Measurements from ENCODE around the gene KLF15. TPM values are rescaled to one million over a fixed set of nuclear protein-coding genes. Genes with fewer than 3 reads are reported as not detected.

Gene KLF15
- total and polyA plus RNA-seq, 2 donors (not counting 1 experiment from before 2014, with no cell fraction given), result 0.10 to 2.2 TPM

DNA sequence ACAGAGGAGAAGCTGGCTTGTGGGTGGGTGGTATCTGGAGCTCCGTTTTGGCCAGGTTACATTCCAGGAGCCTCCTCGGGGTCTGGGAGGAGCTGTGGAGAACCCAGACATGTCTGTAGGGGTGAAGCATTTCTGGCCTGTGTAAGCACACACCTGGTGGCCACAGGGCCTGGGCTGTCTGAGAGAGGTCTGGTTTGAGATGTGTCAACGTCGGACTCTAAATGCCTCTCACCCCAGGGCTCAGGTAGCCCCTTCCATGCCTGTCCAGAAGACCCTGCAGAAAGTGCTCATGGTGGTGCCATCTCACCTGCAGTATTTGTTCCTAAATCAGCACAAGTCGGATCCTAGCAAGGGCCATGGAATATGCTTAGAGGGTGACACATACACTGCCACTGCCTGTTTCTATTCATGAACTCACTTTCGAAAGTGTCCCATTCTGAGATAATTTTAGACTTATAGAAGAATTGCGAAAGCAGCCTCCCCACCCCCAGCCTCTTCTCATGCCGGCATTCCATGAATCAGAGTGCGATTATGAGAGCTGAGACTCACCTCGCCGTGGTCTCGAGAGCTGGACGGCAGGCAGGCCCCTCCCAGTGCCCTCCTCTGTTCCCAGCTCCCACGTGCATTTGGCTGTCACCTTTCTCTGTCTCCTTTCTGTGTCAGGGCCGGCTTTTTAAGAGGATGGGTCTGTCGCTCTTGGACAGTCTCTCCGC, 63.7 kb downstream of the KLF15 start:
- Histone ChIP-seq H3K36me3 (replicated peaks in 1 of 2; ENCODE audit: control extremely low read depth in 1 of 2, control insufficient read depth in 1 of 2, extremely low read depth in 1 of 2, insufficient read depth in 2 of 2, low read length in 1 of 2) (no peaks in the 10 kb centered on the region), H3K79me2 (ENCODE audit: control insufficient read depth, insufficient read depth, low read length) (no peaks in the 10 kb centered on the region), H3K27me3 (replicated peaks in 1 of 4; ENCODE audit: control extremely low read depth in 1 of 4, control insufficient read depth in 3 of 4, insufficient read depth in 4 of 4, low read length in 3 of 4) (peaks cover 0 to 10% (median 7%) of the 10 kb centered on the region in 4 experiments), H4K20me1 (ENCODE audit: control insufficient read depth, insufficient read depth, low read length, poor library complexity, severe bottlenecking) (no peaks in the 10 kb centered on the region), H3K4me2 (replicated peaks; ENCODE audit: low read depth, low read length, poor library complexity, severe bottlenecking) (no peak overlapping the region), H3K9ac (ENCODE audit: low read length) (no peak overlapping the region), H3K4me3 (ENCODE audit: control extremely low read depth in 1 of 5, extremely low read depth in 1 of 5, insufficient read depth in 1 of 5, low read depth in 2 of 5, low read length in 4 of 5) (no peak overlapping the region), H2AFZ (ENCODE audit: insufficient read depth, low read depth, low read length, poor library complexity, severe bottlenecking) (no peak overlapping the region), H3K27ac (ENCODE audit: low read length in 2 of 2) (no peak overlapping the region), H3K4me1 (ENCODE audit: control insufficient read depth in 2 of 2, insufficient read depth in 2 of 2, low read length in 2 of 2) (no peaks in the 10 kb centered on the region), H3K9me3 (ENCODE audit: control extremely low read depth in 1 of 3, control insufficient read depth in 2 of 3, insufficient read depth in 1 of 3, low read length in 2 of 3) (peaks cover 0 to 2% (median 0%) of the 10 kb centered on the region in 3 donors)
- no peaks in the 10 kb centered on the region for H3K4me1 Mint-ChIP-seq
- ChIA-PET CTCF (interaction anchor here (0.6 kb wide), 1 partner anchor 15 kb away, joined by 3 read pairs; no protein-coding TSS in a partner anchor), POLR2A (no interaction called here)
- H3K27ac Mint-ChIP-seq, result no peak overlapping the region
- no peak for ATAC-seq (ENCODE audit: low read depth)
- 86% methylated on average over 16 of the region's 17 CpGs for WGBS (ENCODE audit: insufficient coverage)
- intact Hi-C loops (cut with micrococcal nuclease), result no loop called here
- H3K27me3 Mint-ChIP-seq, result peaks cover 21% of the 10 kb centered on the region
- DNase-seq, result no peak
- no peak overlapping the region for H3K4me3 Mint-ChIP-seq
- TF ChIP-seq EZH2 (IDR thresholded peaks at IDR 0.05; ENCODE audit: borderline replicate concordance, insufficient read depth, low read depth, low read length, poor library complexity, severe bottlenecking), result no peak
- TF ChIP-seq, protein P1, sequence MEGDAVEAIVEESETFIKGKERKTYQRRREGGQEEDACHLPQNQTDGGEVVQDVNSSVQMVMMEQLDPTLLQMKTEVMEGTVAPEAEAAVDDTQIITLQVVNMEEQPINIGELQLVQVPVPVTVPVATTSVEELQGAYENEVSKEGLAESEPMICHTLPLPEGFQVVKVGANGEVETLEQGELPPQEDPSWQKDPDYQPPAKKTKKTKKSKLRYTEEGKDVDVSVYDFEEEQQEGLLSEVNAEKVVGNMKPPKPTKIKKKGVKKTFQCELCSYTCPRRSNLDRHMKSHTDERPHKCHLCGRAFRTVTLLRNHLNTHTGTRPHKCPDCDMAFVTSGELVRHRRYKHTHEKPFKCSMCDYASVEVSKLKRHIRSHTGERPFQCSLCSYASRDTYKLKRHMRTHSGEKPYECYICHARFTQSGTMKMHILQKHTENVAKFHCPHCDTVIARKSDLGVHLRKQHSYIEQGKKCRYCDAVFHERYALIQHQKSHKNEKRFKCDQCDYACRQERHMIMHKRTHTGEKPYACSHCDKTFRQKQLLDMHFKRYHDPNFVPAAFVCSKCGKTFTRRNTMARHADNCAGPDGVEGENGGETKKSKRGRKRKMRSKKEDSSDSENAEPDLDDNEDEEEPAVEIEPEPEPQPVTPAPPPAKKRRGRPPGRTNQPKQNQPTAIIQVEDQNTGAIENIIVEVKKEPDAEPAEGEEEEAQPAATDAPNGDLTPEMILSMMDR (IDR thresholded peaks at IDR 0.05), result no peak
- H3K9me3 Mint-ChIP-seq (ENCODE audit: insufficient read depth), result no peaks in the 10 kb centered on the region

Other genes starting within 250 kb of the KLF15 start
- not detected in 2 replicates for gene ALDH1L1, start 176.8 kb downstream of the KLF15 start, total RNA-seq
- not detected in 2 replicates for gene ALDH1L1, start 176.8 kb downstream of the KLF15 start, polyA plus RNA-seq
- gene CFAP100, start 37.5 kb upstream of the KLF15 start, total RNA-seq, result not detected in 2 replicates
- not detected in 2 replicates for gene CFAP100, start 37.5 kb upstream of the KLF15 start, polyA plus RNA-seq
- 70.9 and 75.9 TPM in 2 replicates for gene ZXDC, start 118.5 kb upstream of the KLF15 start, total RNA-seq
- gene ZXDC, start 118.5 kb upstream of the KLF15 start, polyA plus RNA-seq, result 38.9 and 52.3 TPM in 2 replicates
- gene UROC1, start 160.4 kb upstream of the KLF15 start, total RNA-seq, result not detected in 2 replicates
- not detected in 2 replicates for gene UROC1, start 160.4 kb upstream of the KLF15 start, polyA plus RNA-seq
- not detected in 2 replicates for gene CHST13, start 166.7 kb upstream of the KLF15 start, total RNA-seq
- gene CHST13, start 166.7 kb upstream of the KLF15 start, polyA plus RNA-seq, result 0.07 and 0.09 TPM in 2 replicates
- gene C3orf22, start 201.5 kb upstream of the KLF15 start, total RNA-seq, result not detected in 2 replicates
- not detected in 2 replicates for gene C3orf22, start 201.5 kb upstream of the KLF15 start, polyA plus RNA-seq

Data from B cell (primary cell).